ENCODE results near the gene TTC3.

Gene TTC3

GRCh38 chr21:37061926-37062592 is 11.0 kb upstream of the TTC3 start:
- H3K4me3 ChIP-seq (ENCODE audit: low read depth, low read length) = no peak overlapping the region
- no peak for TF ChIP-seq CTCF (IDR thresholded peaks at IDR 0.05; ENCODE audit: borderline replicate concordance, insufficient read depth, low read depth, low read length)

- TF ChIP-seq CTCF (IDR thresholded peaks at IDR 0.05; ENCODE audit: borderline replicate concordance, insufficient read depth, low read depth, low read length) = no peak
- no peak overlapping the region for H3K4me3 ChIP-seq (ENCODE audit: low read depth, low read length)
Measured at GRCh38 chr21:37062593-37062935, 10.5 kb upstream of the TTC3 start.

- no peak for TF ChIP-seq CTCF (IDR thresholded peaks at IDR 0.05; ENCODE audit: borderline replicate concordance, insufficient read depth, low read depth, low read length)
- no peak overlapping the region for H3K4me3 ChIP-seq (ENCODE audit: low read depth, low read length)
Measured at GRCh38 chr21:37063433-37063832, 9.6 kb upstream of the TTC3 start.

GRCh38 chr21:37064841-37065240 is 8.2 kb upstream of the TTC3 start:
- TF ChIP-seq CTCF (IDR thresholded peaks at IDR 0.05; ENCODE audit: borderline replicate concordance, insufficient read depth, low read depth, low read length) = no peak
- no peak overlapping the region for H3K4me3 ChIP-seq (ENCODE audit: low read depth, low read length)

GRCh38 chr21:37065561-37066177 is 7.4 kb upstream of the TTC3 start:
- H3K4me3 ChIP-seq (ENCODE audit: low read depth, low read length) = no peak overlapping the region
- TF ChIP-seq CTCF (IDR thresholded peaks at IDR 0.05; ENCODE audit: borderline replicate concordance, insufficient read depth, low read depth, low read length) = no peak

- TF ChIP-seq CTCF (IDR thresholded peaks at IDR 0.05; ENCODE audit: borderline replicate concordance, insufficient read depth, low read depth, low read length) = no peak
- H3K4me3 ChIP-seq (ENCODE audit: low read depth, low read length) = peak overlapping the region; percentile 74
Measured at GRCh38 chr21:37071561-37072273, 1.3 kb upstream of the TTC3 start.

All from GM12875 (cell line).